Upper lobe of right lung (tissue), 1 donor: Measurements from ENCODE around the gene NELL1. TPM values are rescaled to one million over a fixed set of nuclear protein-coding genes. Genes with fewer than 3 reads are reported as not detected.

Source experiments
- ATAC-seq: fragments of 200-7000 bp; cut with Tn5 transposase; one replicate; pipeline ENCODE4 v1.9.1; 2020; ENCODE audit warnings: mild to moderate bottlenecking, moderate library complexity
- DNase-seq: peaks from one replicate; pipeline ENCODE4 v3.0.0-alpha.2; 2020
- H3K27ac ChIP-seq: fragments of 200-600 bp; one replicate; pipeline ENCODE4 v1.8.0; 2022
- H3K27me3 ChIP-seq: fragments of 200-600 bp; one replicate; pipeline ENCODE4 v1.8.0; 2022; ENCODE audit warnings: mild to moderate bottlenecking
- H3K36me3 ChIP-seq: fragments of 200-600 bp; one replicate; pipeline ENCODE4 v1.8.0; 2022
- H3K4me1 ChIP-seq: fragments of 200-600 bp; one replicate; pipeline ENCODE4 v1.8.0; 2022
- H3K4me3 ChIP-seq: fragments of 200-600 bp; one replicate; pipeline ENCODE4 v1.8.0; 2022; ENCODE audit warnings: mild to moderate bottlenecking
- H3K9me3 ChIP-seq: fragments of 200-600 bp; one replicate; pipeline ENCODE4 v1.8.0; 2022
- intact Hi-C: fragments of 100-400 bp; cut with DNase I; formaldehyde crosslinking; loops from one replicate; pipeline ENCODE4 v1.11.0; 2022
- total RNA-seq: library from RNA; stranded (reverse); fragmentation: NEBNext Ultra II Directional; extraction: Animal tissue kit (Norgen Biotek cat#: 25700); gene quantifications from one replicate; pipeline ENCODE4 v1.2.1, GENCODE V29; 2021
- TF ChIP-seq, protein P1 (sequence below): fragments of 200-600 bp; IDR thresholded peaks from one replicate; pipeline ENCODE4 v1.8.0; 2022; ENCODE audit warnings: antibody characterized with exemption
- donor health status: DM: no; HTN: yes; CAD: no; lungs with severe emphysema.

Gene NELL1
- total RNA-seq, 1 donor from 2014 or later = not detected

DNA sequence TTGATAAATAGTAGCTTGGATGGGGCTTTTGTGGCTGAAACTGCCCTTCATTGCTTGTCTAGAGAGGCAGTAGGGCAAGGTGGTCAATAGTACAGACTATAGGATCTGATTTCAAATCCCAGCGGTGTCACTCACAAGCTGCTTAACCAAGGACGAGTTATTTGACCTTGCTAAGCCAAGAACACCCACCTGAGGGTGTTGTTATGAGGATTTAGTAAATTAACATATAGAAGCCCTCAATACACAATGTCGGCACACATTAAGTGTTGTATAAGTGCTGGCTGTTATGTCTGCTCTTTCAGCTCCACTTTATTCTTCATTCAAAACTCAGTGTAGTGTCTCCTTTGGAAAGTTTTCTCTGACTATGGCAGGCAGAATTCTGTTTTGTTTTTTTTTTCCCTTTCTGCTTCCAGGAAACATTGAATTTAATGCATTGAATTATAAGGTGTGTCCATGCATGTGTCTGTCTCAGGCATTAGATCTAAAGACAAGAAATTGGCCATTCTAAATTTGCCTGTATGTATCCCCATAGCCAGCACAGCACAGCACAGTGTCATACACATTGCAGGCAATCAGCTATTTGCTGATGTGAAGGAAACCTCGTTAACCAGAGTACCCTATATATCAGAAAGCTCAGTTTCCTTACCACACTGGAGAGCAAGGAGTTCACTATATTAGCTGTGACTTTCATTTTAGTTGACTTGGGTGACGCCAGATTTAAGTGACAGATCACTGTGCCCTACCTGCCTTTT, 212.1 kb downstream of the NELL1 start:
- TF ChIP-seq, protein P1, sequence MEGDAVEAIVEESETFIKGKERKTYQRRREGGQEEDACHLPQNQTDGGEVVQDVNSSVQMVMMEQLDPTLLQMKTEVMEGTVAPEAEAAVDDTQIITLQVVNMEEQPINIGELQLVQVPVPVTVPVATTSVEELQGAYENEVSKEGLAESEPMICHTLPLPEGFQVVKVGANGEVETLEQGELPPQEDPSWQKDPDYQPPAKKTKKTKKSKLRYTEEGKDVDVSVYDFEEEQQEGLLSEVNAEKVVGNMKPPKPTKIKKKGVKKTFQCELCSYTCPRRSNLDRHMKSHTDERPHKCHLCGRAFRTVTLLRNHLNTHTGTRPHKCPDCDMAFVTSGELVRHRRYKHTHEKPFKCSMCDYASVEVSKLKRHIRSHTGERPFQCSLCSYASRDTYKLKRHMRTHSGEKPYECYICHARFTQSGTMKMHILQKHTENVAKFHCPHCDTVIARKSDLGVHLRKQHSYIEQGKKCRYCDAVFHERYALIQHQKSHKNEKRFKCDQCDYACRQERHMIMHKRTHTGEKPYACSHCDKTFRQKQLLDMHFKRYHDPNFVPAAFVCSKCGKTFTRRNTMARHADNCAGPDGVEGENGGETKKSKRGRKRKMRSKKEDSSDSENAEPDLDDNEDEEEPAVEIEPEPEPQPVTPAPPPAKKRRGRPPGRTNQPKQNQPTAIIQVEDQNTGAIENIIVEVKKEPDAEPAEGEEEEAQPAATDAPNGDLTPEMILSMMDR = no peak
- no peak for ATAC-seq
- no peaks in the 10 kb centered on the region for H3K27me3 ChIP-seq
- no peaks in the 10 kb centered on the region for H3K4me1 ChIP-seq
- no peak for DNase-seq
- H3K27ac ChIP-seq = no peak overlapping the region
- intact Hi-C loops = no loop called here
- no peaks in the 10 kb centered on the region for H3K36me3 ChIP-seq
- no peak overlapping the region for H3K4me3 ChIP-seq
- H3K9me3 ChIP-seq = no peaks in the 10 kb centered on the region

- Histone ChIP-seq H3K36me3 (no peaks in the 10 kb centered on the region), H3K9me3 (no peaks in the 10 kb centered on the region), H3K4me3 (no peak overlapping the region), H3K27me3 (no peaks in the 10 kb centered on the region), H3K27ac (no peak overlapping the region), H3K4me1 (no peaks in the 10 kb centered on the region)
- ATAC-seq (no peak), DNase-seq (no peak)
- intact Hi-C loops = no loop called here
- TF ChIP-seq, protein P1 = no peak
Observed at GRCh38 chr11:20887137-20887536, 217.8 kb downstream of the NELL1 start.

GRCh38 chr11:20894296-20894695, 224.9 kb downstream of the NELL1 start:
- intact Hi-C loops = no loop called here
- no peak for DNase-seq
- no peaks in the 10 kb centered on the region for H3K36me3 ChIP-seq
- no peaks in the 10 kb centered on the region for H3K4me1 ChIP-seq
- no peaks in the 10 kb centered on the region for H3K9me3 ChIP-seq
- no peak overlapping the region for H3K27ac ChIP-seq
- ATAC-seq = no peak
- H3K4me3 ChIP-seq = no peak overlapping the region
- no peaks in the 10 kb centered on the region for H3K27me3 ChIP-seq
- TF ChIP-seq, protein P1 = no peak

DNA sequence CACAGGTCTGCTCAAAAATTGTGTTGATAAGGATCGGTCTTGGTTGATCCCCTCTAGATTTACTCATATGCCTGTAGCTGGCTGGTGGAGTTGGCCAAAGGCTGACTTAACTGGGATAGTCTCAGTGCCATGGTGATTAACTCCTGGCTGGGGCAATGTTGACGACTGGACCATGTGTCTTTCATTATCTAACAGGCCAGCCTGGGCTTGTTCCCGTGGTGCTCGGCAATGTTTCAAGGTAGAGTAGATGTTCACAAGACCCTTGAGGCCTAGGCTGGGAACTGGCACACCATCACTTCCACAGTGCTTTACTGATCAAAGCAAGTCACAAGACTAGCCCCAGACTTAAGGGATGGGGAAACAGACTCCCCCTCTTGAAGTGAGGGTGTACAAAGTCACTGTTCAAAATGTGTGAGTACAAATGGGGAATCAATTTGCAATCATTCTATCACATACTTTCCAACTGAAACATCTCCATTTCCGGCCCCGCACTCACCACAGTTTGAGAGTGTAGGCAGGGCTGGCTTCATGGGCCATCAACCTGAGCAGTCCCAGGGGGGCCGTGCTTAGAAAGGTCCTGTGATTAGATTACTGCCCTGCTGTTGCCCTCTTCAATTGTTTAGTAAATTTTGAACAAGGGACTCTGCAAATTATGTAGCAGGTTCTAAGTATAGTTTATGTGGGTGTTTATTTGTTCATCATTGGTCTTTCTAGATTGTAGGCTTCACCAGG, 240.8 kb downstream of the NELL1 start:
- Histone ChIP-seq H3K27me3 (no peaks in the 10 kb centered on the region), H3K36me3 (no peaks in the 10 kb centered on the region), H3K4me1 (no peaks in the 10 kb centered on the region), H3K27ac (no peak overlapping the region), H3K9me3 (no peaks in the 10 kb centered on the region), H3K4me3 (no peak overlapping the region)
- DNase-seq (no peak), ATAC-seq (no peak)
- intact Hi-C loops = no loop called here
- TF ChIP-seq, protein P1 = no peak

DNA sequence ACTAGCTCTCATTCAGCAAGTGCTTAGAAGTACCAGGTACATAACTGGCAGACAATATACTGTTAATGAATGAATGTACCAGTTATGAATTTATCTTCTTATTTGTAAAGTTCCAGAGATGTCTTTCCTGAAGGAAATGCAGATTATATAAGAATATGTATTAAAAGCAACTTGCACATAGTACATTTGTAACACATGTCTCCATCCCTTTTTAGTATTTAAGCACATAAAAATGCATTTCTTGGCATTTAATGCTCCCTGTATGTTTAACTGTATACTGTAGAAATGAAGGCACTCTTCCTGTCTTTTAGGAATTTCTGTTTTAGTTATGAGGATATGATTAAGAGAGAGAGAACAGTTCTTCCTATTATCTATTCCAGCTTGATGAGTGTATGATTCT, 241.3 kb downstream of the NELL1 start:
- no peaks in the 10 kb centered on the region for H3K27me3 ChIP-seq
- H3K4me1 ChIP-seq = no peaks in the 10 kb centered on the region
- TF ChIP-seq, protein P1 = no peak
- H3K4me3 ChIP-seq = no peak overlapping the region
- intact Hi-C loops = no loop called here
- no peak overlapping the region for H3K27ac ChIP-seq
- no peaks in the 10 kb centered on the region for H3K36me3 ChIP-seq
- H3K9me3 ChIP-seq = no peaks in the 10 kb centered on the region
- ATAC-seq (no peak), DNase-seq (no peak)
